Measurements from ENCODE around the gene LRRC8B.
"Not testable (repeated sequence)": the region's sequence is repeated elsewhere in the genome, so short reads cannot be mapped to it uniquely, and the experiment has no call there.

Gene LRRC8B

GRCh38 chr1:89524369-89525168 lies at the start of gene LRRC8B:
Gene LRRC8B, plus strand, starts transcription at chr1:89524829. Its CDS starts 57,822 bp downstream, at chr1:89582651.
- DNase-seq: peak; percentile 93

- DNase-seq: no peak
Measured at GRCh38 chr1:89475269-89475668, 49.4 kb upstream of the LRRC8B start.

GRCh38 chr1:89476072-89476471 lies 48.6 kb upstream of the LRRC8B start:
- DNase-seq: no peak

- DNase-seq: peak; percentile 77
Measured at GRCh38 chr1:89483010-89483756, 41.4 kb upstream of the LRRC8B start.

GRCh38 chr1:89483757-89484077 lies 40.9 kb upstream of the LRRC8B start:
- no peak for DNase-seq

GRCh38 chr1:89484092-89485038 lies 40.3 kb upstream of the LRRC8B start:
- DNase-seq: no peak

- DNase-seq: no peak
Measured at GRCh38 chr1:89487972-89488371, 36.7 kb upstream of the LRRC8B start.

- peak; percentile 22 for DNase-seq
Measured at GRCh38 chr1:89489047-89489729, 35.4 kb upstream of the LRRC8B start.

GRCh38 chr1:89490389-89490788 lies 34.2 kb upstream of the LRRC8B start:
- no peak for DNase-seq

- DNase-seq: peak; percentile 28
Measured at GRCh38 chr1:89499320-89499719, 25.3 kb upstream of the LRRC8B start.

GRCh38 chr1:89502042-89502441 lies 22.6 kb upstream of the LRRC8B start:
- no peak for DNase-seq

GRCh38 chr1:89502895-89503294 lies 21.7 kb upstream of the LRRC8B start:
- no peak for DNase-seq

- DNase-seq: no peak
Measured at GRCh38 chr1:89503690-89504089, 20.9 kb upstream of the LRRC8B start.

- not testable (repeated sequence) for DNase-seq
Measured at GRCh38 chr1:89510061-89510460, 14.6 kb upstream of the LRRC8B start.

GRCh38 chr1:89512996-89513720 lies 11.5 kb upstream of the LRRC8B start:
- no peak for DNase-seq

- DNase-seq: no peak
Measured at GRCh38 chr1:89516055-89516454, 8.6 kb upstream of the LRRC8B start.

GRCh38 chr1:89518221-89518631 lies 6.4 kb upstream of the LRRC8B start:
- DNase-seq: no peak

GRCh38 chr1:89519779-89520358 lies 4.8 kb upstream of the LRRC8B start:
- DNase-seq: no peak

GRCh38 chr1:89521977-89522376 lies 2.7 kb upstream of the LRRC8B start:
- DNase-seq: not testable (repeated sequence)

GRCh38 chr1:89523572-89524368 lies 859 bp upstream of the LRRC8B start:
- no peak for DNase-seq

Data from femur (tissue), 1 donor.